Trophoblast cell (in vitro differentiated cells and primary cell): ENCODE results near the gene SYT2.

Source experiments
- DNase-seq, 2 donors: peaks; one replicate each; pipeline ENCODE4 v3.0.0-alpha.2; 2016
- H2AFZ ChIP-seq: 2 replicates; pipeline ENCODE4 v1.6.1; 2013; ENCODE audit warnings: low read length, moderate library complexity, mild to moderate bottlenecking; ENCODE audit not compliant: insufficient read depth, poor library complexity
- H2AK5ac ChIP-seq: 2 replicates; pipeline ENCODE4 v1.6.1; 2013; ENCODE audit warnings: mild to moderate bottlenecking, low read length
- H2BK120ac ChIP-seq: 2 replicates; pipeline ENCODE4 v1.6.1; 2013; ENCODE audit warnings: low read length, mild to moderate bottlenecking, moderate library complexity; ENCODE audit not compliant: insufficient read depth, poor library complexity
- H2BK12ac ChIP-seq: 2 replicates; pipeline ENCODE4 v1.6.1; 2013; ENCODE audit warnings: mild to moderate bottlenecking, low read length, moderate library complexity
- H2BK5ac ChIP-seq: 2 replicates; pipeline ENCODE4 v1.6.1; 2013; ENCODE audit warnings: low read length, low read depth, moderate library complexity, mild to moderate bottlenecking; ENCODE audit not compliant: poor library complexity
- H3K14ac ChIP-seq: 2 replicates; pipeline ENCODE4 v1.6.1; 2013; ENCODE audit warnings: mild to moderate bottlenecking, low read length
- H3K18ac ChIP-seq: 2 replicates; pipeline ENCODE4 v1.6.1; 2013; ENCODE audit warnings: mild to moderate bottlenecking, low read length
- H3K23ac ChIP-seq: 2 replicates; pipeline ENCODE4 v1.6.1; 2013; ENCODE audit warnings: low read length
- H3K27ac ChIP-seq: 2 replicates; pipeline ENCODE4 v1.5.1; 2013; ENCODE audit warnings: low read depth, mild to moderate bottlenecking, inconsistent platforms, low read length, moderate library complexity
- H3K27me3 ChIP-seq: 2 replicates; pipeline ENCODE4 v1.6.1; 2013; ENCODE audit warnings: inconsistent platforms, mild to moderate bottlenecking, low read length, moderate library complexity; ENCODE audit not compliant: insufficient read depth
- H3K36me3 ChIP-seq, 2 experiments: 1 replicate in 1 of 2; 2 replicates in 1 of 2; pipeline ENCODE4 v1.6.1; 2013; ENCODE audit warnings: low read length in 2 of 2, mild to moderate bottlenecking in 2 of 2, moderate library complexity in 1 of 2; ENCODE audit not compliant: insufficient read depth in 2 of 2, control insufficient read depth in 1 of 2
- H3K4ac ChIP-seq: 2 replicates; pipeline ENCODE4 v1.6.1; 2013; ENCODE audit warnings: low read depth, mild to moderate bottlenecking, low read length, moderate library complexity
- H3K4me1 ChIP-seq, 2 experiments: 1 replicate in 1 of 2; 2 replicates in 1 of 2; pipeline ENCODE4 v1.6.1; 2013; ENCODE audit warnings: low read length in 2 of 2, mild to moderate bottlenecking in 2 of 2, moderate library complexity in 1 of 2; ENCODE audit not compliant: insufficient read depth in 2 of 2, control insufficient read depth in 1 of 2
- H3K4me2 ChIP-seq: 2 replicates; pipeline ENCODE4 v1.6.1; 2013; ENCODE audit warnings: inconsistent platforms, mild to moderate bottlenecking, low read length, moderate library complexity
- H3K4me3 ChIP-seq: 2 replicates; pipeline ENCODE4 v1.5.1; 2013; ENCODE audit warnings: mild to moderate bottlenecking, low read depth, low read length, inconsistent platforms
- H3K79me1 ChIP-seq: one replicate; pipeline ENCODE4 v1.6.1; 2013; ENCODE audit warnings: low read length
- H3K79me2 ChIP-seq: 2 replicates; pipeline ENCODE4 v1.6.1; 2013; ENCODE audit warnings: low read length, mild to moderate bottlenecking; ENCODE audit not compliant: control insufficient read depth, insufficient read depth, poor library complexity
- H3K9ac ChIP-seq: 2 replicates; pipeline ENCODE4 v1.6.1; 2013; ENCODE audit warnings: mild to moderate bottlenecking, low read length
- H3K9me3 ChIP-seq: 2 replicates; pipeline ENCODE4 v1.6.1; 2013; ENCODE audit warnings: low read depth, mild to moderate bottlenecking, control low read depth, inconsistent platforms, low read length; ENCODE audit not compliant: insufficient read depth
- H4K12ac ChIP-seq: 2 replicates; pipeline ENCODE4 v1.6.1; 2013; ENCODE audit warnings: low read depth, mild to moderate bottlenecking, low read length, moderate library complexity
- H4K8ac ChIP-seq: 2 replicates; pipeline ENCODE4 v1.6.1; 2013; ENCODE audit warnings: low read depth, mild to moderate bottlenecking, low read length, moderate library complexity
- H4K91ac ChIP-seq: one replicate; pipeline ENCODE4 v1.6.1; 2013; ENCODE audit warnings: low read depth, mild to moderate bottlenecking, low read length, moderate library complexity
- WGBS: extraction: QIAGEN DNeasy Blood & Tissue Kit; methylation state at CpG from one replicate; pipeline ENCODE4 v1.1.7; 2013; ENCODE audit warnings: missing lambda C conversion rate; ENCODE audit not compliant: insufficient read length, insufficient coverage; ENCODE audit errors: extremely low coverage; 5-methylcytosine and 5-hydroxymethylcytosine counted together

The SYT2 gene

DNA sequence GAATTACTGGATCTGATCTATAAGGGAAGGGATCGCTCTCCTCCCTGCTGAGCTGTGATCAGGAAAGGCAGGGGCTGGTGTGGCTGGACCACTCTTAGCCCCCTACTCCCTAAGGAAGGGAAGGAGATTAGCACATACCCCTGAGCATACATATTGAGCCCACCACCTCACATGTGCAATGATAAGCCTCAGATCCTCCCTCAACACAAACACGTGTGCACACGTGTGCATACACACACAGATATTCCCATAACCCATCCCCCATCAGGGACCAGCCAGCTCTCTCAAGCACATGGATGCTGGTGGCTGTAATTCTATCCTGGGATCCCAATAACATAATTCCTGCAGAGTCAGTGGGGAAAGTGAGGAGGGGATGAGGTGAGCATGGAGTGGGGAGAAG, 21.2 kb downstream of the SYT2 start:
- Histone ChIP-seq H3K79me1 (no peaks in the 10 kb centered on the region), H3K27me3 (no peaks in the 10 kb centered on the region), H3K4ac (no peak overlapping the region), H3K27ac (no peak overlapping the region), H3K14ac (no peak overlapping the region), H2AFZ (no peak overlapping the region), H2AK5ac (no peak overlapping the region), H3K4me1 (peaks cover 2% of the 10 kb centered on the region in 2 experiments), H3K79me2 (no peaks in the 10 kb centered on the region), H3K4me3 (no peak overlapping the region), H3K18ac (no peak overlapping the region), H2BK12ac (no peak overlapping the region), H2BK120ac (no peak overlapping the region), H3K4me2 (no peak overlapping the region), H3K9me3 (no peaks in the 10 kb centered on the region), H2BK5ac (no peak overlapping the region), H4K12ac (no peak overlapping the region), H3K9ac (no peak overlapping the region), H4K8ac (no peak overlapping the region), H4K91ac (no peak overlapping the region), H3K23ac (no peak overlapping the region), H3K36me3 (no peaks in the 10 kb centered on the region)
- DNase-seq = no peak
- WGBS = no CpG with 5 or more reads among the region's 3 CpGs

DNA sequence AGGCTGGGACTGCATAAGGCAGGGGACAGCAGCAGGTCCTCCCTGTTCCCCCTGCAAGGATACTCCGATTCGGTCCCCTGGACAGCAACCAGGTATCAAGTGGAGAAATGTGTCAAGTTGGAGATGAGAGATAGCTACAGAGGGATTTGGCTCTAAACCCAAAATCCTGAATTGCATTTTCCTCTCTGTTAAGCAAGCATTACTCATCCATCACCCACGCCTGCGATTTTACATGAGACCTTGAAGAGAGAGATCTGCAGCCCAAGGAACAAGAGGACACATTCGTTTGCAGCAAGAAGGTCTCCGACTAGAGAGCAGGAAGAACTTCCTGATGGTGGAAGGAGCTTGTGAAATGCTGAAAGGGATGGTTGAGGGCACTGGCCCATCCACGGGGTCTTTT, 21.9 kb downstream of the SYT2 start:
- no peak overlapping the region for H2AK5ac ChIP-seq
- H4K8ac ChIP-seq = no peak overlapping the region
- no peaks in the 10 kb centered on the region for H3K9me3 ChIP-seq
- no peaks in the 10 kb centered on the region for H3K36me3 ChIP-seq
- H3K27ac ChIP-seq = no peak overlapping the region
- H3K23ac ChIP-seq = no peak overlapping the region
- H2BK5ac ChIP-seq = no peak overlapping the region
- no peak overlapping the region for H3K4me3 ChIP-seq
- H3K4me2 ChIP-seq = no peak overlapping the region
- no peak overlapping the region for H3K9ac ChIP-seq
- WGBS = no CpG with 5 or more reads among the region's 7 CpGs
- H3K14ac ChIP-seq = no peak overlapping the region
- no peak overlapping the region for H4K12ac ChIP-seq
- H3K27me3 ChIP-seq = no peaks in the 10 kb centered on the region
- no peak overlapping the region for H3K18ac ChIP-seq
- no peak overlapping the region for H2AFZ ChIP-seq
- no peak overlapping the region for H2BK120ac ChIP-seq
- peaks cover 2% of the 10 kb centered on the region in 2 experiments for H3K4me1 ChIP-seq
- H3K79me1 ChIP-seq = no peaks in the 10 kb centered on the region
- no peak overlapping the region for H2BK12ac ChIP-seq
- no peak for DNase-seq
- H3K79me2 ChIP-seq = no peaks in the 10 kb centered on the region
- no peak overlapping the region for H3K4ac ChIP-seq
- H4K91ac ChIP-seq = no peak overlapping the region

DNA sequence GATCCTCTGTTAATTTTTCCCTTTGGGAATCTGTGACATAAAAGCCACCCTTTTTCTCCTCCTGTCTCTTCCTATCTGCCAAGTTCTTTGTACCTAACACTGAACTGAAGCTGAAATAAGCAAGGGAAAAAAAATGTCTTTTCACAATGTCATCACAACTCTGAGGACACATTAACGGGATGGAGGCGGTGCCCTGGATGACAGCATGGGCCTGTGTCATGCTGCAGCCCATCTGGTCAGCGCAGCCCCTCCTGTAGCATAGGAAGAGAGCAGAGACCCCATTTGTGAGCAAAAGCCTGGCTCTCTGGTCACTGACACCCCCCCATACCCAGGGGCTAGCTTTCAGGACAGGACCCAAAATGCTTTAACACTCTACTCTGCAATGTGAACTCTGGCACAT, 22.5 kb downstream of the SYT2 start:
- Histone ChIP-seq H3K4me1 (peaks cover 2% of the 10 kb centered on the region in 2 experiments), H2BK120ac (no peak overlapping the region), H3K4ac (no peak overlapping the region), H3K14ac (no peak overlapping the region), H2AFZ (no peak overlapping the region), H4K8ac (no peak overlapping the region), H3K18ac (no peak overlapping the region), H4K12ac (no peak overlapping the region), H3K4me2 (no peak overlapping the region), H3K4me3 (no peak overlapping the region), H3K27me3 (no peaks in the 10 kb centered on the region), H3K79me1 (no peaks in the 10 kb centered on the region), H3K27ac (no peak overlapping the region), H3K23ac (no peak overlapping the region), H4K91ac (no peak overlapping the region), H3K79me2 (no peaks in the 10 kb centered on the region), H2BK5ac (no peak overlapping the region), H3K9me3 (no peaks in the 10 kb centered on the region), H2BK12ac (no peak overlapping the region), H3K36me3 (no peaks in the 10 kb centered on the region), H2AK5ac (no peak overlapping the region), H3K9ac (no peak overlapping the region)
- DNase-seq = no peak
- no CpG with 5 or more reads among the region's 3 CpGs for WGBS

DNA sequence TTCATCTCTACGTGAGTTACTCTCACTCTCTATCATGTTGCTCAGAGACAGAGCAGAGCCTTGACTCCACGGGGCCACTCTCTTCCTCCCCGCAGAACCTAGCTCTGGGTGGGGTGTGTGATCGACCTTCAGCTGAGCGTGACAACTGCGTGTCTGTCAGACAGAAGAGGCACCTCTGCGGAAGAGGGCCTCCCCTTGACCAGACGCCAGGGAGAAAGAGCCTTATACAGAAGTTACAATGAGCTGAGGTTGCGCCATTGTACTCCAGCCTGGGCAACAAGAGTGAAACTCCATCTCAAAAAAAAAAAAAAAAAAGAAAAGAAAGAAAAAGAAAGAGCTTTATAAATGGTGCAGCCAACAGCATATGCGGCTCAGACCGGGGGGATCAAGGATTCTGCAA, 22.9 kb downstream of the SYT2 start:
- Histone ChIP-seq H2BK12ac (no peak overlapping the region), H2AK5ac (no peak overlapping the region), H3K79me2 (no peaks in the 10 kb centered on the region), H3K27ac (no peak overlapping the region), H4K8ac (no peak overlapping the region), H4K12ac (no peak overlapping the region), H3K4me1 (peaks cover 2% of the 10 kb centered on the region in 2 experiments), H3K27me3 (no peaks in the 10 kb centered on the region), H3K9ac (no peak overlapping the region), H3K4me3 (no peak overlapping the region), H3K18ac (no peak overlapping the region), H3K4me2 (no peak overlapping the region), H3K79me1 (no peaks in the 10 kb centered on the region), H2BK5ac (no peak overlapping the region), H3K14ac (no peak overlapping the region), H3K4ac (no peak overlapping the region), H3K23ac (no peak overlapping the region), H4K91ac (no peak overlapping the region), H2BK120ac (no peak overlapping the region), H3K9me3 (no peaks in the 10 kb centered on the region), H3K36me3 (no peaks in the 10 kb centered on the region), H2AFZ (no peak overlapping the region)
- no CpG with 5 or more reads among the region's 11 CpGs for WGBS
- DNase-seq = no peak
